ENCODE data around the gene PCCA. TPM values are rescaled to one million over a fixed set of nuclear protein-coding genes. Genes with fewer than 3 reads are reported as not detected.

The PCCA gene
- total and polyA plus RNA-seq, 8 donors: 26.8 to 48.9 (median 37.6) TPM

DNA sequence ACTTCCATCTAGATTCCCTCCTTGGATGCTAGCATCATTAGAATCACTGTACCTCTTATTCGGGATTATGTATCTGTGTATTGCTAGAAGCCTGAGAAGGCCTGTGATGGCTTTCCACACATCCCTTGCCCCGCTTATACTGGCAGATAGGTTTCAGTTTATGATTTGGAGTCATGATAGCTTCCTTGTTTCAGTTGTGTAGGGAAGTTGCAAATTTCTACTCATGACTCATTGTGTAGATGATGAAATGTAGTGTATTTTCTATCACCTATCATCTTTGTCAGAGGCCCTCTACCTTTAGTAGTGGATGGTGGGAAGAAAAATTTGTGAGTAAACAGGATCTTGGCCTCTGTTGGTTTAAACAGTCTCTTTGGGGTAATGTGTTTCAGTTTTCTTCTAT lies 334.5 kb downstream of the PCCA start:
- Histone ChIP-seq H3K27ac (no peak overlapping the region), H3K9me3 (no peaks in the 10 kb centered on the region), H3K4me3 (no peak overlapping the region), H3K27me3 (no peaks in the 10 kb centered on the region), H3K36me3 (no peaks in the 10 kb centered on the region), H3K4me1 (peaks cover 0 to 11% of the 10 kb centered on the region in 2 donors)
- ATAC-seq (peak; percentile 40), DNase-seq (no peak)
- TF ChIP-seq, protein P1, sequence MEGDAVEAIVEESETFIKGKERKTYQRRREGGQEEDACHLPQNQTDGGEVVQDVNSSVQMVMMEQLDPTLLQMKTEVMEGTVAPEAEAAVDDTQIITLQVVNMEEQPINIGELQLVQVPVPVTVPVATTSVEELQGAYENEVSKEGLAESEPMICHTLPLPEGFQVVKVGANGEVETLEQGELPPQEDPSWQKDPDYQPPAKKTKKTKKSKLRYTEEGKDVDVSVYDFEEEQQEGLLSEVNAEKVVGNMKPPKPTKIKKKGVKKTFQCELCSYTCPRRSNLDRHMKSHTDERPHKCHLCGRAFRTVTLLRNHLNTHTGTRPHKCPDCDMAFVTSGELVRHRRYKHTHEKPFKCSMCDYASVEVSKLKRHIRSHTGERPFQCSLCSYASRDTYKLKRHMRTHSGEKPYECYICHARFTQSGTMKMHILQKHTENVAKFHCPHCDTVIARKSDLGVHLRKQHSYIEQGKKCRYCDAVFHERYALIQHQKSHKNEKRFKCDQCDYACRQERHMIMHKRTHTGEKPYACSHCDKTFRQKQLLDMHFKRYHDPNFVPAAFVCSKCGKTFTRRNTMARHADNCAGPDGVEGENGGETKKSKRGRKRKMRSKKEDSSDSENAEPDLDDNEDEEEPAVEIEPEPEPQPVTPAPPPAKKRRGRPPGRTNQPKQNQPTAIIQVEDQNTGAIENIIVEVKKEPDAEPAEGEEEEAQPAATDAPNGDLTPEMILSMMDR (IDR thresholded peaks at IDR 0.05): no peak
- intact Hi-C loops (cut with DNase I): no loop called here

DNA sequence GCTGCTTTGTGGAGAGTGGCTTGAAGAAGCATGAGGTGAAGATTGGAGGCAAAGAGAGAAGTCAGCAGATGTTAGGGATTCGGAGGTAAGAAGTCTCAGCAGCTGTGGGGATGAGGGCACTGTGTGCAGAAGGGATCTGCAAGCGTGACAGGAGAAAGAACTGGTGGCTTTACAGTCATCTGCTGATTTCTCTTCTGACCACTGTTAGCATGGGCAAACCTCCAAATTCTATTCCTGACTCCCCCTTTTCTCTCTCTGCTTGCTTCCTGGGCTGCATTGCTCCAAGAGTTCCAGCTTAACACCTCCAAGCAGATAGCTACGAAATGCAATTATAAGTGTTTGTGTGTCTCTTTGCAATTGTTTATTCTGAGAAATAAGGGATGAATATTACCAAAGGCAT lies 340.1 kb downstream of the PCCA start:
- DNase-seq: peak in 1 of 4 donors; percentile 6
- Histone ChIP-seq H3K36me3 (no peaks in the 10 kb centered on the region), H3K9me3 (no peaks in the 10 kb centered on the region), H3K27ac (no peak overlapping the region), H3K4me1 (no peaks in the 10 kb centered on the region), H3K4me3 (no peak overlapping the region), H3K27me3 (no peaks in the 10 kb centered on the region)
- TF ChIP-seq, protein P1 (IDR thresholded peaks at IDR 0.05): no peak
- intact Hi-C loops (cut with DNase I): no loop called here
- no peak for ATAC-seq

GRCh38 chr13:100432611-100433010 lies 343.7 kb downstream of the PCCA start:
- intact Hi-C loops (cut with DNase I): no loop called here
- TF ChIP-seq, protein P1 (IDR thresholded peaks at IDR 0.05): no peak

GRCh38 chr13:100433475-100433874 lies 344.6 kb downstream of the PCCA start:
- H3K27me3 ChIP-seq: no peaks in the 10 kb centered on the region
- no peak overlapping the region for H3K27ac ChIP-seq
- TF ChIP-seq, protein P1 (IDR thresholded peaks at IDR 0.05): no peak
- no peak overlapping the region for H3K4me3 ChIP-seq
- no peaks in the 10 kb centered on the region for H3K4me1 ChIP-seq
- DNase-seq (no peak), ATAC-seq (no peak)
- no peaks in the 10 kb centered on the region for H3K9me3 ChIP-seq
- intact Hi-C loops (cut with DNase I): no loop called here
- no peaks in the 10 kb centered on the region for H3K36me3 ChIP-seq

More at GRCh38 chr13:100432611-100433010, 343.7 kb downstream of the PCCA start:
- H3K27me3 ChIP-seq: no peaks in the 10 kb centered on the region
- ATAC-seq (no peak), DNase-seq (no peak)
- no peaks in the 10 kb centered on the region for H3K36me3 ChIP-seq
- no peaks in the 10 kb centered on the region for H3K9me3 ChIP-seq
- H3K27ac ChIP-seq: no peak overlapping the region
- no peaks in the 10 kb centered on the region for H3K4me1 ChIP-seq
- no peak overlapping the region for H3K4me3 ChIP-seq

- no peak overlapping the region for H3K27ac ChIP-seq
- H3K9me3 ChIP-seq: no peaks in the 10 kb centered on the region
- H3K36me3 ChIP-seq: no peaks in the 10 kb centered on the region
- intact Hi-C loops (cut with DNase I): no loop called here
- H3K27me3 ChIP-seq: no peaks in the 10 kb centered on the region
- no peak overlapping the region for H3K4me3 ChIP-seq
- ATAC-seq (no peak), DNase-seq (no peak)
- TF ChIP-seq, protein P1 (IDR thresholded peaks at IDR 0.05): no peak
- H3K4me1 ChIP-seq: no peaks in the 10 kb centered on the region
Observed at GRCh38 chr13:100434010-100434763, 345.3 kb downstream of the PCCA start.
